Osteocyte (in vitro differentiated cells): ENCODE data around the gene ERCC8. TPM values are rescaled to one million over a fixed set of nuclear protein-coding genes. Genes with fewer than 3 reads are reported as not detected.
"Not testable (repeated sequence)": the region's sequence is repeated elsewhere in the genome, so short reads cannot be mapped to it uniquely, and the experiment has no call there.

ENCODE experiments used
- DNase-seq: peaks from one replicate; pipeline ENCODE4 v3.0.0; 2021; ENCODE audit warnings: mixed read lengths; ENCODE audit not compliant: unreplicated experiment; ENCODE audit errors: extremely low spot score
- H3K27ac Mint-ChIP-seq: one replicate; pipeline ENCODE4 v1.8.0; 2021; ENCODE audit warnings: mild to moderate bottlenecking, mixed read lengths; ENCODE audit not compliant: unreplicated experiment
- H3K27me3 Mint-ChIP-seq: one replicate; pipeline ENCODE4 v1.8.0; 2021; ENCODE audit warnings: mixed read lengths; ENCODE audit not compliant: unreplicated experiment
- H3K36me3 Mint-ChIP-seq: one replicate; pipeline ENCODE4 v1.8.0; 2021; ENCODE audit warnings: mixed read lengths; ENCODE audit not compliant: unreplicated experiment
- H3K4me1 Mint-ChIP-seq: one replicate; pipeline ENCODE4 v1.8.0; 2021; ENCODE audit warnings: mixed read lengths; ENCODE audit not compliant: unreplicated experiment
- H3K4me3 Mint-ChIP-seq: one replicate; pipeline ENCODE4 v1.8.0; 2021; ENCODE audit warnings: mild to moderate bottlenecking, moderate library complexity, mixed read lengths; ENCODE audit not compliant: unreplicated experiment
- H3K9me3 Mint-ChIP-seq: one replicate; pipeline ENCODE4 v1.8.0; 2021; ENCODE audit warnings: mixed read lengths; ENCODE audit not compliant: unreplicated experiment
- CTCF ChIP-seq: fragments of 200-600 bp; sonication (generic); IDR thresholded peaks from 2 replicates; pipeline ENCODE4 v1.5.0; 2021; ENCODE audit warnings: antibody characterized with exemption, mild to moderate bottlenecking, moderate library complexity
- long read RNA-seq: library from polyadenylated mRNA; unstranded; transcript quantifications from one replicate; pipeline ENCODE4 v2.0.0, GENCODE V29; 2021
- total RNA-seq: library from RNA; stranded (reverse); gene quantifications from 2 replicates; pipeline ENCODE4 v1.2.1, GENCODE V29; 2021

ERCC8 gene
- total RNA-seq = 11.3 and 13.4 TPM in 2 replicates
- long read RNA-seq, transcript ERCC8-201 (12 exons, 2,017 nt) = major isoform, 52 of 92 reads
- long read RNA-seq, partial matches to known transcripts = 9 of 92 reads
- long read RNA-seq, other reads (novel, unspliced or antisense) = 30 of 92 reads

GRCh38 chr5:60944904-60945812 lies at the start of gene ERCC8, which contains the start of gene NDUFAF2:
ERCC8 (minus strand) TSS chr5:60945070; CDS start chr5:60945008, 62 bp downstream.
NDUFAF2 (plus strand) TSS chr5:60945205; CDS start chr5:60945256, 51 bp downstream.
- H3K4me3 Mint-ChIP-seq = no peak within 1 kb of the TSS
- no peak within 1 kb of the TSS for H3K27ac Mint-ChIP-seq
- H3K4me1 Mint-ChIP-seq = peaks cover 16% of the 10 kb centered on the region
- no peaks in the 10 kb centered on the region for H3K27me3 Mint-ChIP-seq
- H3K36me3 Mint-ChIP-seq = peaks cover 2% of the 10 kb centered on the region
- no peak for TF ChIP-seq CTCF
- peak; percentile 95 for DNase-seq
- no peaks in the 10 kb centered on the region for H3K9me3 Mint-ChIP-seq

- no peak for DNase-seq
- peaks cover 8% of the 10 kb centered on the region for H3K9me3 Mint-ChIP-seq
- TF ChIP-seq CTCF = no peak
- no peaks in the 10 kb centered on the region for H3K27me3 Mint-ChIP-seq
- no peak overlapping the region for H3K27ac Mint-ChIP-seq
- no peak overlapping the region for H3K4me3 Mint-ChIP-seq
- H3K36me3 Mint-ChIP-seq = peaks cover 2% of the 10 kb centered on the region
- H3K4me1 Mint-ChIP-seq = no peaks in the 10 kb centered on the region
These were observed 49.2 kb upstream of the ERCC8 start for GRCh38 chr5:60993875-60994571.

GRCh38 chr5:60993425-60993824 lies 48.6 kb upstream of the ERCC8 start:
- DNase-seq = no peak
- no peaks in the 10 kb centered on the region for H3K27me3 Mint-ChIP-seq
- no peak for TF ChIP-seq CTCF
- no peak overlapping the region for H3K27ac Mint-ChIP-seq
- no peaks in the 10 kb centered on the region for H3K4me1 Mint-ChIP-seq
- H3K9me3 Mint-ChIP-seq = peaks cover 8% of the 10 kb centered on the region
- H3K4me3 Mint-ChIP-seq = no peak overlapping the region
- peaks cover 2% of the 10 kb centered on the region for H3K36me3 Mint-ChIP-seq

GRCh38 chr5:60992871-60993270 lies 48.0 kb upstream of the ERCC8 start:
- Mint-ChIP-seq H3K9me3 (peaks cover 10% of the 10 kb centered on the region), H3K36me3 (peaks cover 2% of the 10 kb centered on the region), H3K4me3 (no peak overlapping the region), H3K4me1 (no peaks in the 10 kb centered on the region), H3K27ac (no peak overlapping the region), H3K27me3 (no peaks in the 10 kb centered on the region)
- DNase-seq = no peak
- no peak for TF ChIP-seq CTCF

- Mint-ChIP-seq H3K36me3 (peaks cover 2% of the 10 kb centered on the region), H3K9me3 (peaks cover 18% of the 10 kb centered on the region), H3K27ac (no peak overlapping the region), H3K4me3 (no peak overlapping the region), H3K27me3 (no peaks in the 10 kb centered on the region), H3K4me1 (peaks cover 4% of the 10 kb centered on the region)
- TF ChIP-seq CTCF = no peak
- no peak for DNase-seq
These were observed 44.9 kb upstream of the ERCC8 start for GRCh38 chr5:60989790-60990189.

- not testable (repeated sequence) for H3K4me3 Mint-ChIP-seq, H3K27ac Mint-ChIP-seq, H3K9me3 Mint-ChIP-seq, H3K36me3 Mint-ChIP-seq, DNase-seq, H3K4me1 Mint-ChIP-seq, H3K27me3 Mint-ChIP-seq
These were observed 37.3 kb upstream of the ERCC8 start for GRCh38 chr5:60982127-60982526.
